Gastroesophageal sphincter (tissue), 3 donors: ENCODE results near the gene ATG7.

Experiments
- EP300 ChIP-seq: sonication (generic); formaldehyde crosslinking; IDR thresholded peaks from one replicate; pipeline ENCODE4 v1.6.1; 2017; ENCODE audit warnings: antibody characterized with exemption, mild to moderate bottlenecking
- POLR2A ChIP-seq, 2 donors: fragments of 450-650 bp; IDR thresholded peaks; one replicate each; pipeline ENCODE4 v1.6.1; 2017; ENCODE audit warnings: antibody characterized with exemption in 2 of 2, mild to moderate bottlenecking in 2 of 2, moderate library complexity in 1 of 2
- TF ChIP-seq, protein P1 (sequence below), 4 experiments: fragments of 200-600 bp in 2 of 4; fragments of 450-650 bp in 2 of 4; sonication (generic) in 1 of 4; IDR thresholded peaks; one replicate each; pipeline ENCODE4 v1.5.1; 2017 to 2019; ENCODE audit warnings: antibody characterized with exemption in 4 of 4, mild to moderate bottlenecking in 2 of 4, moderate library complexity in 2 of 4

DNA sequence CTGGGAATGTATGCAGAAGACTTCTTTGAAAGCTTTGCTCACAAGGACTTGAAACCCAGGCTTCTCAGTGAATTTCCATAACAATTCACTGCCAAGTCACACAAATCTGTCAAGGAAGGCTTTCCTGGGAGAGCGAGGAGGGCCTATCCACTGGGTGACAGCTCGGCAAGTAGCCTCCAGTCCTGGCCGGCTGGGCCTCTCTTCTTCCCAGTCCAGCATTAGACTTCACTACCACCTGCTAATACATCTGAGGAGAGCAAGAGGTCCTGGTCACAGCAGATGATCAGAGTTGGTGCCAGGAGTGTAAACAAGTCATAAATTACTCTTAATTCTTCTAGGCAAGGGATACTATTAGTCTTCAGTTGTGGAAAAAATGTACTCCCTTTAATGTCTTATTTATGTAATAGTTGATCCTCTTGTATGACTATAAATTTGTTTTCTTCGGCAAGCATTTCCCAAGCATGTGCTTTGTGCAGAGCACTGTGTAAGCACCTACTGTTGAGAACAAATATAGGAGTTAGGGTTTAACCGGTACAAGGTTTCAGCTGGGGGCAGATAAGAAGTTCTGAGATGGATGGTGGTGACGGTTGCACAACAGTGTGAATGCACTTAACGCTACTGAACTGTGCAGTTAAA is 208.6 kb downstream of the ATG7 start:
- TF ChIP-seq, protein P1, sequence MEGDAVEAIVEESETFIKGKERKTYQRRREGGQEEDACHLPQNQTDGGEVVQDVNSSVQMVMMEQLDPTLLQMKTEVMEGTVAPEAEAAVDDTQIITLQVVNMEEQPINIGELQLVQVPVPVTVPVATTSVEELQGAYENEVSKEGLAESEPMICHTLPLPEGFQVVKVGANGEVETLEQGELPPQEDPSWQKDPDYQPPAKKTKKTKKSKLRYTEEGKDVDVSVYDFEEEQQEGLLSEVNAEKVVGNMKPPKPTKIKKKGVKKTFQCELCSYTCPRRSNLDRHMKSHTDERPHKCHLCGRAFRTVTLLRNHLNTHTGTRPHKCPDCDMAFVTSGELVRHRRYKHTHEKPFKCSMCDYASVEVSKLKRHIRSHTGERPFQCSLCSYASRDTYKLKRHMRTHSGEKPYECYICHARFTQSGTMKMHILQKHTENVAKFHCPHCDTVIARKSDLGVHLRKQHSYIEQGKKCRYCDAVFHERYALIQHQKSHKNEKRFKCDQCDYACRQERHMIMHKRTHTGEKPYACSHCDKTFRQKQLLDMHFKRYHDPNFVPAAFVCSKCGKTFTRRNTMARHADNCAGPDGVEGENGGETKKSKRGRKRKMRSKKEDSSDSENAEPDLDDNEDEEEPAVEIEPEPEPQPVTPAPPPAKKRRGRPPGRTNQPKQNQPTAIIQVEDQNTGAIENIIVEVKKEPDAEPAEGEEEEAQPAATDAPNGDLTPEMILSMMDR (IDR thresholded peaks at IDR 0.05): no peak
- TF ChIP-seq POLR2A (IDR thresholded peaks at IDR 0.05): no peak
- no peak for TF ChIP-seq EP300
